Measurements from ENCODE around the gene CD8A. TPM values are rescaled to one million over a fixed set of nuclear protein-coding genes. Genes with fewer than 3 reads are reported as not detected.

The CD8A gene
- total RNA-seq, 2 donors from 2014 or later: 0.39 to 0.52 TPM

GRCh38 chr2:86815611-86816010 lies 24.9 kb upstream of the CD8A start:
- TF ChIP-seq CTCF (IDR thresholded peaks at IDR 0.05): no peak
- Histone ChIP-seq H3K36me3 (no peaks in the 10 kb centered on the region), H3K9me3 (no peaks in the 10 kb centered on the region), H3K4me3 (no peak overlapping the region), H3K27me3 (no peaks in the 10 kb centered on the region), H3K4me1 (no peaks in the 10 kb centered on the region), H3K27ac (no peak overlapping the region)
- no peak for DNase-seq (ENCODE audit: low spot score)

- TF ChIP-seq CTCF (IDR thresholded peaks at IDR 0.05): no peak
- H3K4me3 ChIP-seq: peak overlapping the region in 1 of 2 donors; percentile 3
Measured at GRCh38 chr2:86809481-86810121, 18.9 kb upstream of the CD8A start.

DNA sequence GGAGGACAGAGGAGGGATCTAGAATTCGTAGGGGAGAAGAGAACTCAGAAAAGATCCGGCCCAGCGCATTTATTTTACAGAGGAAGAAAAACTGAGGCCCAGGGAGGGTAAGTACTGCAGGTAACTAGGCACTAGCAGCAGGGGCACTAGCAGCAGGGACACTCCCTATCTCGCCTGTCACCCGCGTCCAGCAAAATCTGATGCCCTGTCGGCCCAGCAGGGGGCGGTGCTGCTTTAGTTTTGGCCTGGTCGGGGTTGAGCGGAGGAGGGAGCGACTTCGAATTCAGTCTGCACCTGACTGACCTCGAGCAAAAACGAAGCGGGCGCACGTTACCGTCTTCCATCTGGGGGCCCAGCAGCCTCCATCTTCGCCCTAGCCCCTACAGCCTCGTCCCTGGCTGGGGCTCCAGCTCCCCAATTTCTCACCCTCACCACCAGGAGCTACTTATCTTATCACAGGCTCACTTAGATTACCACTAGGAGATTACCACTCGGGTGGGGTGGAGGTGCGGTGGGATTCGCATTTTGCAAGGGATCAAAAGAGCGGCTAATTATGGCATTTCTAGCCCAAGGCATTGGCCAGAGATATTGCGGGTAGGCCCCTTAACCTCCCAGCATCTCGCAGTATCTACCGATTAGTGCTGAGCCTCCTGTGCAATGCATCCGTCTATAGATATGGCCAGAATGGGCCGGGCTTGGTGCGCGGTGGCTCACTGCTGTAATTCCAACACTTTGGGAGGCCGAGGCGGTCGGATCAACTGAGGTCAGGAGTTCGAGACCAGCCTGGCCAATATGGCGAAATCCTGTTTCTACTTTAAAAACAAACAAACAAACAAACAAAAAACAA lies 17.8 kb upstream of the CD8A start:
- TF ChIP-seq CTCF (IDR thresholded peaks at IDR 0.05): peak; percentile 87 to 94
- peak; percentile 91 for DNase-seq (ENCODE audit: low spot score)
- Histone ChIP-seq H3K27ac (peak overlapping the region in 1 of 2 donors; percentile 38), H3K27me3 (peaks cover 0 to 7% of the 10 kb centered on the region in 2 donors), H3K4me3 (peak overlapping the region; percentile 34 to 57), H3K36me3 (no peaks in the 10 kb centered on the region), H3K4me1 (peaks cover 0 to 28% of the 10 kb centered on the region in 2 donors), H3K9me3 (no peaks in the 10 kb centered on the region)

More at GRCh38 chr2:86809481-86810121, 18.9 kb upstream of the CD8A start:
- DNase-seq (ENCODE audit: low spot score): no peak
- no peaks in the 10 kb centered on the region for H3K36me3 ChIP-seq
- H3K27ac ChIP-seq: no peak overlapping the region
- H3K27me3 ChIP-seq: peaks cover 0 to 7% of the 10 kb centered on the region in 2 donors
- H3K9me3 ChIP-seq: no peaks in the 10 kb centered on the region
- H3K4me1 ChIP-seq: peaks cover 0 to 28% of the 10 kb centered on the region in 2 donors

DNA sequence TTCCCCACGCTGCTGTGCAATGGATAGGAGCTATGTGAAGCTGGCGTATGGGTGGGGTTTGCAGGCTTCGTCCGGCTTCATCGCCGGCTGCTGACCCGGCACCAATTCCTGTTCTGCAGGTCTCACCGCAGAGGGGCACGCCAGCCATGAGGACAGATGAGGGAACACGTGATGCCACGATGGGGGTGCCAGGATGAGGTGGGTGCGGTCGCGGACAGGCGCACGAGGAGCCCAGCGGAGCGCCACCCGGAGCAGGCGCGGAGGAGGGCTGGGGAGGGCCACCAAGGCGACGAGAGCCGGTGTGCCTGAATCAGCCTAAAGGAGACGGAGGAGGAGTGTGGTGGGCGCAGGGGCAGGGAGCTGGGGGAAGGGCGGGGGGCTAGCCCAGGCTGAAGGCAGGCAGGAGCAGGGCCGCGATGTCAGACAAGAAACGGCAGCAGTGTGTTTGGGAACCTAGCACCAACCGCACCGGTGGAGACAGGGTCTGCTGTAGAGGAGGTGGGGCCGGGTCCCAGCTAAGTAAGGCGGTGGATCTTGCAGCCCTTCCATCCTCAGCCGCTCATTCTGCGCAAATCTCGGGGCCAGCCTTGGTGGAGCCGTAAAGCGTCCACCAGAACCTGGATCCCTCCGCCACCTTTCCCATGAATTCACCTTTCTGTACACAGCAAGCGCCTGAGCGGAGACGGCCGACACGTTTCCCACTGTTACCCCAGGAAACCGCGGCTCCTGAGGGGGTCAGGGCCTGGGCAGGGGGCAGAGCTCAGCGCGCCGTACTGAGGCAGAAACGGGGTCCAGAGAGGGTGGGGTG lies 17.0 kb upstream of the CD8A start:
- peaks cover 0 to 7% of the 10 kb centered on the region in 2 donors for H3K27me3 ChIP-seq
- DNase-seq (ENCODE audit: low spot score): peak; percentile 60

More for the DNA sequence above, 17.0 kb upstream of the CD8A start:
- no peak for TF ChIP-seq CTCF (IDR thresholded peaks at IDR 0.05)
- Histone ChIP-seq H3K27ac (peak overlapping the region in 1 of 2 donors; percentile 38), H3K4me3 (peak overlapping the region; percentile 34 to 57), H3K36me3 (no peaks in the 10 kb centered on the region), H3K4me1 (peaks cover 0 to 28% of the 10 kb centered on the region in 2 donors), H3K9me3 (no peaks in the 10 kb centered on the region)

All from right atrium auricular region (tissue), 2 donors.